ENCODE measurements around the gene KCTD15.

DNA sequence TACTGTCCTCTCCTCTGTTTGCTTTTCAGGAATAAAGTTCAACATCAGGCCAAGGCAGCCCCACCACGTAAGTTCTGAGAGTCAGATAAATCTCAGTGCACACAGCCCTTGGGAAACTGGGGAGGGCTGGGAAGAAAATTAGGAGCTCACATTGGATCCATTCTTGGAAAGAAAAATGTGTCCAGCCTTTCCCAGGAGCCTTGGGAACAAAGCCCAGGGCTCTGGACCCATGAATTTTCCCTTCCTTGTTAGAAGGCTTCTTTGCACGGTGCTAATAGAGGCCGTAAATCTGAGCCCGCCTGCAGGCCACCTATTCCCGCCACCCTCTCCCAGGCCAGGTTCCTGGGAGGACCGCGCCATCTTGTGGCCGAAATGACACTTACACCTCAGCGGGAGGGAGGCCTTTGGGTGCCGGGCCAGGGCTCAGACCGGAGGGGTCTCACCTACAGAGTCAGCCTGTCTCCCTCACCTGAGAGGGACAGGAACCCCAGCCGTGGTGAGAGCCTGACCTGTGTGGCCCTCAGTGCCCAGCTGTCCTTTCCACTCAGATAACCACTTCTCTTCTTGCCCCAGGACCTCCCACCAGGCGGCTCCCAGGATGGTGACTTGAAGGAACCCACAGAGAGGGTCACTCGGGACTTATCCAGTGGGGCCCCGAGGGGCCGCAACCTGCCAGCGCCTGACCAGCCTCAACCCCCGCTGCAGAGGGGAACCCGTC lies 25.1 kb upstream of the KCTD15 start:
- TF ChIP-seq, protein P1, sequence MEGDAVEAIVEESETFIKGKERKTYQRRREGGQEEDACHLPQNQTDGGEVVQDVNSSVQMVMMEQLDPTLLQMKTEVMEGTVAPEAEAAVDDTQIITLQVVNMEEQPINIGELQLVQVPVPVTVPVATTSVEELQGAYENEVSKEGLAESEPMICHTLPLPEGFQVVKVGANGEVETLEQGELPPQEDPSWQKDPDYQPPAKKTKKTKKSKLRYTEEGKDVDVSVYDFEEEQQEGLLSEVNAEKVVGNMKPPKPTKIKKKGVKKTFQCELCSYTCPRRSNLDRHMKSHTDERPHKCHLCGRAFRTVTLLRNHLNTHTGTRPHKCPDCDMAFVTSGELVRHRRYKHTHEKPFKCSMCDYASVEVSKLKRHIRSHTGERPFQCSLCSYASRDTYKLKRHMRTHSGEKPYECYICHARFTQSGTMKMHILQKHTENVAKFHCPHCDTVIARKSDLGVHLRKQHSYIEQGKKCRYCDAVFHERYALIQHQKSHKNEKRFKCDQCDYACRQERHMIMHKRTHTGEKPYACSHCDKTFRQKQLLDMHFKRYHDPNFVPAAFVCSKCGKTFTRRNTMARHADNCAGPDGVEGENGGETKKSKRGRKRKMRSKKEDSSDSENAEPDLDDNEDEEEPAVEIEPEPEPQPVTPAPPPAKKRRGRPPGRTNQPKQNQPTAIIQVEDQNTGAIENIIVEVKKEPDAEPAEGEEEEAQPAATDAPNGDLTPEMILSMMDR (IDR thresholded peaks at IDR 0.05): peak; percentile 86
- no peak for TF ChIP-seq ZFX (IDR thresholded peaks at IDR 0.05; ENCODE audit: borderline replicate concordance)
